ENCODE measurements around the gene RAP1GAP.

DNA sequence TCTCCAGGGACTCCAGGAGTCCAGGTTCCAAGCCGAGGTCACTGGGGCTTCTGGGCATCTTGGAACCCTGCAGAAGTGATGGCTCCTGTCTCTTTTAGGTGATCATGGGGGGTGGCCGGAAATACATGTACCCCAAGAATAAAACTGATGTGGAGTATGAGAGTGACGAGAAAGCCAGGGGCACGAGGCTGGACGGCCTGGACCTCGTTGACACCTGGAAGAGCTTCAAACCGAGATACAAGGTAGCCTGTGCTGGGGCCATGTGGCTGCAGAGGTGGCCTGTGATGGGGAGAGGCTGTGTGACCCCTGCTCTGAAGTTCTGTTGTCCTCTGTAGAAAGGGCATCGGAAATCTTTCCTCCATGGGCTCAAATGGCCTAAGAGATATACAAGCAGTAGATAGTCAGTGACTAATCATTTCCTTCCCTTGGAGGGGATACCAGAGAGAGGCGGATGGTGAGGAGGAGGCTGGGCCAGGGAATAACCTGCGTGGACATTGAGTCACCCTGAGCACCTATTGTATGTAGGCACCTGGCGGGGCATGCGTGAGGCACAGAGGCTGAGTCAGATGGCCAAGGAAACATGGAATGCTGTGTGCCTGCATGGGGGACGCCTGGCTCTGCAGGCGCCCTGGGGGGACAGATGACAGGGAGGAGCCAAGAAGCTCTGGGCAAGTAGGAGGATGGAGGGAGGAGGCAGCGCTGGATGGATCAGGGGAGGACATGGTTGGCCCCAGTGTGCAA is 101.0 kb downstream of the RAP1GAP start:
- TF ChIP-seq POLR2A (IDR thresholded peaks at IDR 0.05) (no peak), POLR2AphosphoS5 (IDR thresholded peaks at IDR 0.05; ENCODE audit: insufficient read depth in 1 of 2, low read depth in 1 of 2) (no peak)
- TF ChIP-seq, protein P1, sequence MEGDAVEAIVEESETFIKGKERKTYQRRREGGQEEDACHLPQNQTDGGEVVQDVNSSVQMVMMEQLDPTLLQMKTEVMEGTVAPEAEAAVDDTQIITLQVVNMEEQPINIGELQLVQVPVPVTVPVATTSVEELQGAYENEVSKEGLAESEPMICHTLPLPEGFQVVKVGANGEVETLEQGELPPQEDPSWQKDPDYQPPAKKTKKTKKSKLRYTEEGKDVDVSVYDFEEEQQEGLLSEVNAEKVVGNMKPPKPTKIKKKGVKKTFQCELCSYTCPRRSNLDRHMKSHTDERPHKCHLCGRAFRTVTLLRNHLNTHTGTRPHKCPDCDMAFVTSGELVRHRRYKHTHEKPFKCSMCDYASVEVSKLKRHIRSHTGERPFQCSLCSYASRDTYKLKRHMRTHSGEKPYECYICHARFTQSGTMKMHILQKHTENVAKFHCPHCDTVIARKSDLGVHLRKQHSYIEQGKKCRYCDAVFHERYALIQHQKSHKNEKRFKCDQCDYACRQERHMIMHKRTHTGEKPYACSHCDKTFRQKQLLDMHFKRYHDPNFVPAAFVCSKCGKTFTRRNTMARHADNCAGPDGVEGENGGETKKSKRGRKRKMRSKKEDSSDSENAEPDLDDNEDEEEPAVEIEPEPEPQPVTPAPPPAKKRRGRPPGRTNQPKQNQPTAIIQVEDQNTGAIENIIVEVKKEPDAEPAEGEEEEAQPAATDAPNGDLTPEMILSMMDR (IDR thresholded peaks at IDR 0.05) = no peak

Measured in vagina (tissue), 2 donors.